Tibial nerve (tissue), 4 donors: Measurements from ENCODE around the gene RNF227. TPM values are rescaled to one million over a fixed set of nuclear protein-coding genes. Genes with fewer than 3 reads are reported as not detected.

Source experiments
- DNase-seq, 2 donors: peaks; one replicate each; pipeline ENCODE4 v3.0.0-alpha.2; 2019; ENCODE audit warnings: low spot score in 2 of 2
- H3K27ac ChIP-seq, 4 donors: fragments of 200-600 bp; sonication (generic) in 3 of 4; one replicate each; pipeline ENCODE4 v1.5.1; 2017 to 2019; ENCODE audit warnings: mild to moderate bottlenecking in 1 of 4
- H3K27me3 ChIP-seq, 2 donors: fragments of 200-600 bp; sonication (generic) in 1 of 2; one replicate each; pipeline versions ENCODE4 v1.5.1 to v1.6.0; 2017 to 2019
- H3K36me3 ChIP-seq, 3 donors: fragments of 200-600 bp; sonication (generic); one replicate each; pipeline ENCODE4 v1.5.1; 2018 to 2019
- H3K4me1 ChIP-seq, 4 donors: fragments of 200-600 bp; sonication (generic) in 3 of 4; one replicate each; pipeline ENCODE4 v1.5.1; 2017 to 2019
- H3K4me3 ChIP-seq, 4 donors: fragments of 200-600 bp; sonication (generic) in 3 of 4; one replicate each; pipeline ENCODE4 v1.5.1; 2017 to 2019; ENCODE audit warnings: mild to moderate bottlenecking in 1 of 4, moderate library complexity in 1 of 4
- H3K9me3 ChIP-seq, 4 donors: fragments of 200-600 bp; sonication (generic) in 3 of 4; one replicate each; pipeline ENCODE4 v1.5.1; 2017 to 2019
- EP300 ChIP-seq, 2 donors: sonication (generic); formaldehyde crosslinking; IDR thresholded peaks; one replicate each; pipeline ENCODE4 v1.6.1; 2017; ENCODE audit warnings: antibody characterized with exemption in 2 of 2, mild to moderate bottlenecking in 1 of 2
- POLR2A ChIP-seq, 2 donors: fragments of 450-650 bp; IDR thresholded peaks; one replicate each; pipeline ENCODE4 v1.6.1; 2017; ENCODE audit warnings: antibody characterized with exemption in 2 of 2, mild to moderate bottlenecking in 2 of 2, moderate library complexity in 2 of 2
- WGBS, 2 donors: methylation state at CpG; one replicate each; pipeline ENCODE4 v1.1.5; 2018; 5-methylcytosine and 5-hydroxymethylcytosine counted together
- total RNA-seq, 4 donors: library from RNA; depleted of rRNA; stranded (reverse); fragments of >200 nt; gene quantifications; one replicate each; pipeline ENCODE4 v1.1.0, GENCODE V29; 2016
- TF ChIP-seq, protein P1 (sequence below), 5 experiments: fragments of 200-600 bp in 3 of 5; fragments of 450-650 bp in 2 of 5; sonication (generic) in 3 of 5; IDR thresholded peaks; one replicate each; pipeline ENCODE4 v1.5.1; 2016 to 2019; ENCODE audit warnings: antibody characterized with exemption in 5 of 5, mild to moderate bottlenecking in 3 of 5, moderate library complexity in 2 of 5

RNF227 gene
- total RNA-seq, 4 donors from 2014 or later: 2.6 to 41.2 (median 3.8) TPM

DNA sequence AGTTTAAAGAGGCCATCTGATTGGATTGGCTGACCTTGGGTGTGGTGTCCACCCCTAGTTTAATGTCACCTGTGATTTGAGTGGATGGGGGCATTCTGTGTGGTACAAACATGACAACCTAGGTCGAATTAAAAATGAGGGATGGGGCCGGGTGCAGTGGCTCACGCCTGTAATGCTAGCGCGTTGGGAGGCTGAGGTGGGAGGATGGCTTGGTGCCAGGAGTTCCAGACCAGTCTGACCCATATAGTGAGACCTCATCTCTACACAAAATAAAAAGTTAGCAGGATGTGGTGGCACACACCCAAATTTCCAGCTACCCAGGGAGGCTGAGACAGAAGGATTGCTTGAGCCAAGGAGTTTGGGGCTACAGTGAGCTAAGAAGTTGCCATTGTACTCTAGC lies 30.4 kb upstream of the RNF227 start:
- no peaks in the 10 kb centered on the region for H3K9me3 ChIP-seq
- 70 to 85% methylated on average over 5 of the region's 5 CpGs for WGBS, 2 donors
- no peak overlapping the region for H3K4me3 ChIP-seq
- DNase-seq: no peak
- no peaks in the 10 kb centered on the region for H3K27me3 ChIP-seq
- no peak overlapping the region for H3K27ac ChIP-seq
- no peak for TF ChIP-seq POLR2A (IDR thresholded peaks at IDR 0.05)
- TF ChIP-seq, protein P1, sequence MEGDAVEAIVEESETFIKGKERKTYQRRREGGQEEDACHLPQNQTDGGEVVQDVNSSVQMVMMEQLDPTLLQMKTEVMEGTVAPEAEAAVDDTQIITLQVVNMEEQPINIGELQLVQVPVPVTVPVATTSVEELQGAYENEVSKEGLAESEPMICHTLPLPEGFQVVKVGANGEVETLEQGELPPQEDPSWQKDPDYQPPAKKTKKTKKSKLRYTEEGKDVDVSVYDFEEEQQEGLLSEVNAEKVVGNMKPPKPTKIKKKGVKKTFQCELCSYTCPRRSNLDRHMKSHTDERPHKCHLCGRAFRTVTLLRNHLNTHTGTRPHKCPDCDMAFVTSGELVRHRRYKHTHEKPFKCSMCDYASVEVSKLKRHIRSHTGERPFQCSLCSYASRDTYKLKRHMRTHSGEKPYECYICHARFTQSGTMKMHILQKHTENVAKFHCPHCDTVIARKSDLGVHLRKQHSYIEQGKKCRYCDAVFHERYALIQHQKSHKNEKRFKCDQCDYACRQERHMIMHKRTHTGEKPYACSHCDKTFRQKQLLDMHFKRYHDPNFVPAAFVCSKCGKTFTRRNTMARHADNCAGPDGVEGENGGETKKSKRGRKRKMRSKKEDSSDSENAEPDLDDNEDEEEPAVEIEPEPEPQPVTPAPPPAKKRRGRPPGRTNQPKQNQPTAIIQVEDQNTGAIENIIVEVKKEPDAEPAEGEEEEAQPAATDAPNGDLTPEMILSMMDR (IDR thresholded peaks at IDR 0.05): no peak
- H3K4me1 ChIP-seq: no peaks in the 10 kb centered on the region
- peaks cover 6 to 89% (median 10%) of the 10 kb centered on the region in 3 donors for H3K36me3 ChIP-seq

DNA sequence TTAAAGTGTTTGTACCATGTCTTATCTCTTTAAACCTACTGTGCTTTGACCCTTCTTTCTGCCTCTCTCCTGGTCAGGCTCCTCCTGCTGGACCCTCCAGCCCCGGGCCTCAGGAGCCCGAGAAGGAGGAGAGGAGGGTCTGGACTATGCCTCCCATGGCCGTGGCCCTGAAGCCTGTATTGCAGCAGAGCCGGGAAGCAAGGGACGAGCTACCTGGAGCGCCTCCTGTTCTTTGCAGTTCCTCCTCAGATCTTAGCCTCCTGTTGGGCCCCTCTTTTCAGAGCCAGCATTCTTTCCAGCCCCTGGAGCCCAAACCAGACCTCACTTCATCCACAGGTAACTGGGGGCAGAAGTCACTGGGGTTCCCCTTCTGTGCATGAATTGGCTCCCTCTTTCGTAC lies 29.6 kb upstream of the RNF227 start:
- Histone ChIP-seq H3K4me3 (no peak overlapping the region), H3K9me3 (no peaks in the 10 kb centered on the region), H3K27ac (no peak overlapping the region), H3K4me1 (no peaks in the 10 kb centered on the region), H3K27me3 (no peaks in the 10 kb centered on the region), H3K36me3 (peaks cover 6 to 95% (median 17%) of the 10 kb centered on the region in 3 donors)
- TF ChIP-seq POLR2A (IDR thresholded peaks at IDR 0.05) (no peak), EP300 (IDR thresholded peaks at IDR 0.05) (no peak)
- TF ChIP-seq, protein P1 (IDR thresholded peaks at IDR 0.05): no peak
- no peak for DNase-seq
- WGBS, 2 donors: 82 to 87% methylated on average over 7 of the region's 7 CpGs

DNA sequence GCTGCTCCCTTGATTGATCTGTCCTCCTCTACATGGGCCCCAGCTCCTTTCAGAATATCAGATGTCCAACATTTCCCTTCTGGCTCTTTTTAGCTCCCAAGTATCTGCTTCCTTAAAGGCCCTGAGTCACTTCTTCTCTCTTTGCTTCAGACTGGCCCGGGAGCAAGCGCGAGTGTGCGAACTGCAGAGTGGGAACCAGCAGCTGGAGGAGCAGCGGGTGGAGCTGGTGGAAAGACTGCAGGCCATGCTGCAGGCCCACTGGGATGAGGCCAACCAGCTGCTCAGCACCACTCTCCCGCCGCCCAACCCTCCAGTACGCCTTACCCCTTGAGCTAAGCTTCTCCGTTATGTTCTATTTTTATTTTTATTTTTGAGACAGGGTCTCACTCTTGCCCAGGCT lies 28.2 kb upstream of the RNF227 start:
- TF ChIP-seq EP300 (IDR thresholded peaks at IDR 0.05) (no peak), POLR2A (IDR thresholded peaks at IDR 0.05) (no peak)
- TF ChIP-seq, protein P1 (IDR thresholded peaks at IDR 0.05): no peak
- H3K4me3 ChIP-seq: no peak overlapping the region
- no peak for DNase-seq
- 96 to 98% methylated on average over 9 of the region's 9 CpGs for WGBS, 2 donors
- H3K9me3 ChIP-seq: no peaks in the 10 kb centered on the region
- H3K27ac ChIP-seq: no peak overlapping the region
- H3K4me1 ChIP-seq: no peaks in the 10 kb centered on the region
- peaks cover 6 to 95% (median 25%) of the 10 kb centered on the region in 3 donors for H3K36me3 ChIP-seq
- no peaks in the 10 kb centered on the region for H3K27me3 ChIP-seq

DNA sequence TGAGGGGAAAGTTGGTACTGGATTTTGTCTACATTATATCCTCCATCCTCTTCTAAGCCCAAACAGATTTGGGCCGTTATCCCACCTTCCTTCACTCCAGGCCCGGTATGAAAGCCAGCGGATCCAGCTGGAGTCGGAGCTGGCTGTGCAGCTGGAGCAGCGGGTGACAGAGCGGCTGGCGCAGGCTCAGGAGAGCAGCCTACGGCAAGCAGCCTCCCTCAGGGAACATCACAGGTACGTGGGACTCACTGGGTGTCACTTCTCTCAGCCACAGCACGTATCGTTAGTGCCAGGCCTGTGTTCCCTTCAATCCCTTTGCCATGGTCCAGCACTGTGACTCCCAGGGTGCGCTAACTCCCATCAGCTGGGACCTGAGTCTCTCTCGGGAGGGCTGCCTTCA lies 27.2 kb upstream of the RNF227 start:
- Histone ChIP-seq H3K27me3 (no peaks in the 10 kb centered on the region), H3K27ac (no peak overlapping the region), H3K9me3 (no peaks in the 10 kb centered on the region), H3K4me3 (no peak overlapping the region), H3K4me1 (no peaks in the 10 kb centered on the region), H3K36me3 (peaks cover 6 to 95% (median 27%) of the 10 kb centered on the region in 3 donors)
- DNase-seq: no peak
- 91 to 92% methylated on average over 13 of the region's 13 CpGs for WGBS, 2 donors
- TF ChIP-seq, protein P1 (IDR thresholded peaks at IDR 0.05): no peak
- TF ChIP-seq EP300 (IDR thresholded peaks at IDR 0.05): no peak
- no peak for TF ChIP-seq POLR2A (IDR thresholded peaks at IDR 0.05)

DNA sequence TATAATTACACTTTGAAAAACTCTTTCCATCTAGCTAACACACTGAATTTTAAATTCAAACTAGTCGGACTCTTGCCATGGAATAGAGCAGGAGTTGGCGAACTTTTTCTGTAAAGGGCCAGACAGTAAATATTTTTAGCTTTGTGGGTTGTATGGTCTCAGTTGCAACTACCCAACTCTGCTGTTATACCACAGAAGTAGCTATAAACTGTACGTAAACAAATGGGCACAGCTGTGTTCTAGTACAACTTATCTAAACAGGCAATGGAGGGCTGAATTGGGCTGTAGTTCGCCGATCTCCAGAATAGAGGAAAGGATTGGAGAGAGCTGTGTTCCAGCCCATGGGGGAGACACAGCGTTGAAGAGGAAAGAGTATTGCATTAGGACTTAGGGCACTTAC lies 24.7 kb upstream of the RNF227 start:
- Histone ChIP-seq H3K27me3 (no peaks in the 10 kb centered on the region), H3K4me1 (no peaks in the 10 kb centered on the region), H3K36me3 (peaks cover 0 to 96% (median 27%) of the 10 kb centered on the region in 3 donors), H3K9me3 (no peaks in the 10 kb centered on the region), H3K4me3 (no peak overlapping the region), H3K27ac (no peak overlapping the region)
- WGBS, 2 donors: 87 to 94% methylated on average over 6 of the region's 6 CpGs
- TF ChIP-seq POLR2A (IDR thresholded peaks at IDR 0.05): no peak
- TF ChIP-seq, protein P1 (IDR thresholded peaks at IDR 0.05): no peak
- TF ChIP-seq EP300 (IDR thresholded peaks at IDR 0.05): no peak
- no peak for DNase-seq
